NB4 (cell line): ENCODE results near the gene PDE6H.

ENCODE experiments used
- CTCF ChIP-seq: IDR thresholded peaks from one replicate; pipeline ENCODE4 v1.5.1; 2012; ENCODE audit warnings: low read depth, low read length
- MAX ChIP-seq: IDR thresholded peaks from 2 replicates; pipeline ENCODE4 v1.6.1; 2011; ENCODE audit warnings: low read depth, low read length

GRCh38 chr12:14959463-14959862, 13.4 kb upstream of the PDE6H start:
- TF ChIP-seq CTCF (no peak), MAX (no peak)
